Prostate gland (tissue), 2 donors: Measurements from ENCODE around the gene DPPA4.

Source experiments
- POLR2A ChIP-seq: fragments of 450-650 bp; IDR thresholded peaks from one replicate; pipeline ENCODE4 v1.6.1; 2016; ENCODE audit warnings: antibody characterized with exemption, mild to moderate bottlenecking
- POLR2AphosphoS5 ChIP-seq: sonication (generic); formaldehyde crosslinking; IDR thresholded peaks from one replicate; pipeline ENCODE4 v1.6.1; 2017; ENCODE audit warnings: antibody characterized with exemption
- TF ChIP-seq, protein P1 (sequence below), 4 experiments: fragments of 200-600 bp in 2 of 4; fragments of 450-650 bp in 2 of 4; sonication (generic) in 2 of 4; IDR thresholded peaks; 1 replicate in 3 of 4; 2 replicates in 1 of 4; pipeline ENCODE4 v1.5.1; 2016 to 2019; ENCODE audit warnings: antibody characterized with exemption in 4 of 4, mild to moderate bottlenecking in 2 of 4, moderate library complexity in 2 of 4

DNA sequence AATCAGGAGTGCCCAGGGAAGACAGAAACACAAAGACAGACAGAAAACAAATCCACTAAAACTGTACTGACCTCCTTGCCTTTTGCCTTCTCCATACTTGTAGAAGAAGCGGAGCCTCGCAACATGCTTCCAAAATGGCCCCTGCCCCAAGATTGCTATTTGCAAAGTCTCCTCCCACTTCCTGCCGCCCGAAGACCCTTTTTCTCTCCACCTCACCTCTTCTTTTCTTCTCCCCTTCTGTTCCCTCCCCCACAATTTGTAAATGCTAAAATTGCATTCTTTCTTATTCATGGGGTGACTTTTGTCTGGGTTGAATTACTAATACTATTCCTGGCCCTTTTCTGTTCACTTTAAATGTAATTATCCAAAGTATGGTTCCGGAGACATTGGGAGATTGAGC is at the start of gene DPPA4:
- TF ChIP-seq, protein P1, sequence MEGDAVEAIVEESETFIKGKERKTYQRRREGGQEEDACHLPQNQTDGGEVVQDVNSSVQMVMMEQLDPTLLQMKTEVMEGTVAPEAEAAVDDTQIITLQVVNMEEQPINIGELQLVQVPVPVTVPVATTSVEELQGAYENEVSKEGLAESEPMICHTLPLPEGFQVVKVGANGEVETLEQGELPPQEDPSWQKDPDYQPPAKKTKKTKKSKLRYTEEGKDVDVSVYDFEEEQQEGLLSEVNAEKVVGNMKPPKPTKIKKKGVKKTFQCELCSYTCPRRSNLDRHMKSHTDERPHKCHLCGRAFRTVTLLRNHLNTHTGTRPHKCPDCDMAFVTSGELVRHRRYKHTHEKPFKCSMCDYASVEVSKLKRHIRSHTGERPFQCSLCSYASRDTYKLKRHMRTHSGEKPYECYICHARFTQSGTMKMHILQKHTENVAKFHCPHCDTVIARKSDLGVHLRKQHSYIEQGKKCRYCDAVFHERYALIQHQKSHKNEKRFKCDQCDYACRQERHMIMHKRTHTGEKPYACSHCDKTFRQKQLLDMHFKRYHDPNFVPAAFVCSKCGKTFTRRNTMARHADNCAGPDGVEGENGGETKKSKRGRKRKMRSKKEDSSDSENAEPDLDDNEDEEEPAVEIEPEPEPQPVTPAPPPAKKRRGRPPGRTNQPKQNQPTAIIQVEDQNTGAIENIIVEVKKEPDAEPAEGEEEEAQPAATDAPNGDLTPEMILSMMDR (IDR thresholded peaks at IDR 0.05): no peak
- TF ChIP-seq POLR2A: no peak
- TF ChIP-seq POLR2AphosphoS5: no peak
